RWPE2 (cell line): Measurements from ENCODE around the gene TMEM18.

Experiments
- ATAC-seq: fragments of 200-7000 bp; cut with Tn5 transposase; 3 replicates; pipeline ENCODE4 v1.9.1; 2021; ENCODE audit warnings: low read depth
- DNase-seq: peaks from one replicate; pipeline ENCODE4 v3.0.0-alpha.2; 2020; ENCODE audit warnings: low spot score
- H3K27ac ChIP-seq: fragments of 450-650 bp; 2 replicates; pipeline ENCODE4 v1.5.1; 2017; ENCODE audit warnings: mild to moderate bottlenecking; ENCODE audit not compliant: poor library complexity, severe bottlenecking
- H3K27me3 ChIP-seq: fragments of 250-450 bp; sonication (Bioruptor Pico); 2 replicates; pipeline ENCODE4 v1.5.1; 2021; ENCODE audit warnings: mild to moderate bottlenecking, moderate library complexity; ENCODE audit not compliant: insufficient read depth, poor library complexity, severe bottlenecking
- H3K36me3 ChIP-seq: fragments of 250-450 bp; sonication (Bioruptor Pico); 2 replicates; pipeline ENCODE4 v1.5.1; 2020; ENCODE audit warnings: low read depth, mild to moderate bottlenecking, moderate library complexity
- H3K4me1 ChIP-seq: fragments of 250-450 bp; sonication (Bioruptor Pico); 2 replicates; pipeline ENCODE4 v1.5.1; 2021; ENCODE audit warnings: mild to moderate bottlenecking, moderate library complexity; ENCODE audit not compliant: insufficient read depth, poor library complexity, severe bottlenecking
- H3K4me3 ChIP-seq: fragments of 250-450 bp; sonication (Bioruptor Pico); 2 replicates; pipeline ENCODE4 v1.5.1; 2021; ENCODE audit warnings: mild to moderate bottlenecking, moderate library complexity; ENCODE audit not compliant: severe bottlenecking
- H3K9me3 ChIP-seq: fragments of 250-450 bp; sonication (Bioruptor Pico); 2 replicates; pipeline ENCODE4 v1.5.1; 2021; ENCODE audit warnings: mild to moderate bottlenecking, moderate library complexity; ENCODE audit not compliant: severe bottlenecking
- CTCF ChIP-seq: fragments of 450-650 bp; IDR thresholded peaks from one replicate; pipeline ENCODE4 v1.5.1; 2017; ENCODE audit warnings: mild to moderate bottlenecking, moderate library complexity; ENCODE audit not compliant: poor library complexity, severe bottlenecking

TMEM18 gene

DNA sequence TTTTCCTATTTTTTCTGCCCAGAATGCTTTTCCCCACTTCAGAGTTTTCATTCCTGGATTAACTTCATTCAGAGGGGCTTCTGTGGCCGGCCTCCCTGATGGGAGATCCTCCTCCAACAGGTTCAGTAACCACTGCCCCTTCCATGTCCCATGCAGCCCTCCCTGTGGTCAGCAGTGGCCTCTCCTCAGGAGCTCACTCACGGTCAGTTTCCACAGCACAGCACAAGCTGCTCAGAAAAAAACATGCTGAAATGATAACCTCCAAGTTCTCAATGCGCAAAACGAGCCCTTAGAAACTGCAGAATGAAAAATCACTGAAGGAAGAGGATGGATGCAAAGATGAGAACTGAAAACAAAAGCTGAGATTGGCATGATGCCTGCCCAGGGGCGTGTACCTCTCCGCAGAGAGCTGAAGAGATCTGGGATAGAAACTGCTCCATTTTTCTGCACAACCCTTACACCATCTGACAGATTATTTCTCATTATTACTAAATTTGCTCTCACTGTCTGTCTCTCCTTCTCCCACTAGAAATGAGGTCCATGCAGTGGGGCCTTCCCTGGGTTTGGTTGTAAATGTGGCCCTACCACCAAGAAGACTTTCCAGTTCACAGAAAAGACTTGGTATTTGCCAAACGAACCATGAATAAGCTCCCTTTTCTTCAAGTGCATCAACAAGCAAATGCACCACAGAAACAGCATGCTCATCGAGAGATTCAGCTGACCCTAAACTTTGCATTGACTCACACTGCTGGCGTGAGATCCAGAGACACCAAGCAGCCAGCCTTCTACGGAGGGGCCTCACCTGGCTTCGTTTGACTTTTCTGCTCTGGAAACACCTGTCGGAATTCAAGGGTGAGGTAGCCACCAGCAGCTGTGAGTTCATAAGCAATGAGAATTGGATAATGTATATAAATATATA, 51.5 kb downstream of the TMEM18 start:
- Histone ChIP-seq H3K4me3 (no peak overlapping the region), H3K27me3 (no peaks in the 10 kb centered on the region), H3K27ac (no peak overlapping the region), H3K4me1 (peaks cover 6% of the 10 kb centered on the region), H3K9me3 (no peaks in the 10 kb centered on the region), H3K36me3 (no peaks in the 10 kb centered on the region)
- no peak for TF ChIP-seq CTCF
- ATAC-seq (no peak), DNase-seq (no peak)

GRCh38 chr2:624551-625347, 52.5 kb downstream of the TMEM18 start:
- ATAC-seq, result no peak
- TF ChIP-seq CTCF, result no peak
- DNase-seq, result no peak

DNA sequence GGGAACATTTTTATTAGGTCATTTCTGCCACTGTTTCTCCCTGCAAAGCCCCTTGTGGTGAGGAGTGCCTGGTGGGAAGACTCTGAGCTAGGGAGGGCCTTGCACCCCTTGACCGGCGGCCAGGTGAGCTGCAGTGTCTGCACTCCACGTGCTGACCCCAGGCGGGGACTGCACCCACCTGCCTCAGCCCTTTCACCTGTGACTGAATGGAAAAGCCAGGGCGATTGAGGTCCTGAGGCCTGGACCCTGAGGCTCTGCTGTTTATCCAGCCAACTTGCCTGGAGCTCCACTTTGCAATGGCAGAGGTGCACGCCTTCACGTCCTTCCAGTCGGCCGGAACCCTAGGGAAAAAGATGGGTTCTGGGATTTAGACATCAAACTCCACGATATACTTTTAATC, 53.1 kb downstream of the TMEM18 start:
- TF ChIP-seq CTCF, result no peak
- Histone ChIP-seq H3K9me3 (no peaks in the 10 kb centered on the region), H3K27ac (no peak overlapping the region), H3K27me3 (no peaks in the 10 kb centered on the region), H3K4me3 (no peak overlapping the region), H3K4me1 (peaks cover 4% of the 10 kb centered on the region), H3K36me3 (no peaks in the 10 kb centered on the region)
- no peak for DNase-seq
- ATAC-seq, result no peak

More at GRCh38 chr2:624551-625347, 52.5 kb downstream of the TMEM18 start:
- no peak overlapping the region for H3K4me3 ChIP-seq
- no peaks in the 10 kb centered on the region for H3K36me3 ChIP-seq
- no peaks in the 10 kb centered on the region for H3K9me3 ChIP-seq
- H3K27me3 ChIP-seq, result no peaks in the 10 kb centered on the region
- peaks cover 6% of the 10 kb centered on the region for H3K4me1 ChIP-seq
- H3K27ac ChIP-seq, result no peak overlapping the region

- Histone ChIP-seq H3K27me3 (no peaks in the 10 kb centered on the region), H3K4me3 (no peak overlapping the region), H3K4me1 (no peaks in the 10 kb centered on the region), H3K36me3 (no peaks in the 10 kb centered on the region), H3K9me3 (no peaks in the 10 kb centered on the region), H3K27ac (no peak overlapping the region)
- no peak for TF ChIP-seq CTCF
- no peak for DNase-seq
- ATAC-seq, result no peak
Observed at GRCh38 chr2:623130-623922, 53.9 kb downstream of the TMEM18 start.
